Colonic mucosa (tissue), 4 donors: ENCODE data around the gene ADAMTS3. TPM values are rescaled to one million over a fixed set of nuclear protein-coding genes. Genes with fewer than 3 reads are reported as not detected.

Experiments used
- DNase-seq: peaks from one replicate; pipeline ENCODE4 v3.0.0-alpha.2; 2020
- H3K27ac ChIP-seq: fragments of 200-600 bp; one replicate; pipeline ENCODE4 v1.8.0; 2021
- H3K27me3 ChIP-seq: fragments of 200-600 bp; one replicate; pipeline ENCODE4 v1.8.0; 2021
- H3K36me3 ChIP-seq: fragments of 200-600 bp; one replicate; pipeline ENCODE4 v1.8.0; 2021
- H3K4me1 ChIP-seq: fragments of 200-600 bp; one replicate; pipeline ENCODE4 v1.8.0; 2021; ENCODE audit warnings: mild to moderate bottlenecking
- H3K4me3 ChIP-seq: fragments of 200-600 bp; one replicate; pipeline ENCODE4 v1.8.0; 2021
- H3K9ac ChIP-seq, 2 donors: one replicate each; pipeline ENCODE4 v1.7.0; 2013; ENCODE audit warnings: control low read depth in 2 of 2, low read depth in 2 of 2, low read length in 2 of 2
- H3K9me3 ChIP-seq: fragments of 200-600 bp; one replicate; pipeline ENCODE4 v1.8.0; 2021
- CTCF ChIP-seq: fragments of 200-600 bp; IDR thresholded peaks from one replicate; pipeline ENCODE4 v1.8.0; 2022; ENCODE audit warnings: antibody characterized with exemption, mild to moderate bottlenecking
- intact Hi-C: fragments of 100-400 bp; cut with DNase I; formaldehyde crosslinking; loops from one replicate; pipeline ENCODE4 v1.14.1; 2022
- total RNA-seq, 2 donors: library from RNA; stranded (reverse); fragmentation: NEBNext Ultra II Directional in 1 of 2; extraction: Animal tissue kit (Norgen Biotek cat#: 25700) in 1 of 2; gene quantifications; one replicate each; pipeline ENCODE4 v1.2.1, GENCODE V29; 2021
- donor health status: healthy.
- donor health status: DM: no; HTN: no; CAD: no.
- donor health status: DM: no; HTN: no; CAD: no.

The ADAMTS3 gene
- total RNA-seq, 2 donors from 2014 or later, result 0.15 to 0.29 TPM

DNA sequence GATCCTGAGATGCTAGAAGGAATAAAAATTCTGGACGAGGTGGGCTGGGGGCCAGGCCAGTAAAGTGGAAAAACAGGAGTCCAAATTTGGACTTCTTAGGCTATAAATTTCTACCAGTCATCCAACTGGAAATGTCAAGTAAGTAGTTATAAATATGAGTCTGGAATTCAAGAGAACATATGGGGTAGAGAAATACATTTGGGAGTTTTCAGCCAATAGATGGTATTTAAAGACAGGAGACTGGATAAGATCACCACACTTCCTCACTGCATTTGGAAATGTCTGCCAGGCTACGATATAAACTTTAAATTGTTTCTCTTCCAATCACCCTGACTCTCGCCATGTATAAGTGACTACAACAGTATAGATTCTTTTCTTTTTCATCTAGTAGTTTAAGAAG lies 294.8 kb downstream of the ADAMTS3 start:
- Histone ChIP-seq H3K9me3 (no peaks in the 10 kb centered on the region), H3K27ac (no peak overlapping the region), H3K27me3 (no peaks in the 10 kb centered on the region), H3K9ac (no peak overlapping the region), H3K4me1 (no peaks in the 10 kb centered on the region), H3K36me3 (no peaks in the 10 kb centered on the region), H3K4me3 (no peak overlapping the region)
- DNase-seq, result no peak
- TF ChIP-seq CTCF, result no peak
- intact Hi-C loops, result no loop called here

- H3K27me3 ChIP-seq, result no peaks in the 10 kb centered on the region
Measured at GRCh38 chr4:72255269-72255668, 313.8 kb downstream of the ADAMTS3 start.

GRCh38 chr4:72243641-72244040 lies 325.4 kb downstream of the ADAMTS3 start:
- DNase-seq, result no peak
- H3K27ac ChIP-seq, result no peak overlapping the region
- intact Hi-C loops, result no loop called here
- no peak overlapping the region for H3K4me3 ChIP-seq
- no peaks in the 10 kb centered on the region for H3K36me3 ChIP-seq
- H3K9me3 ChIP-seq, result no peaks in the 10 kb centered on the region
- no peak overlapping the region for H3K9ac ChIP-seq
- H3K4me1 ChIP-seq, result no peaks in the 10 kb centered on the region
- TF ChIP-seq CTCF, result no peak
- no peaks in the 10 kb centered on the region for H3K27me3 ChIP-seq

More at GRCh38 chr4:72255269-72255668, 313.8 kb downstream of the ADAMTS3 start:
- Histone ChIP-seq H3K27ac (no peak overlapping the region), H3K4me3 (no peak overlapping the region), H3K9me3 (no peaks in the 10 kb centered on the region), H3K36me3 (no peaks in the 10 kb centered on the region), H3K4me1 (no peaks in the 10 kb centered on the region), H3K9ac (no peak overlapping the region)
- no peak for DNase-seq
- no peak for TF ChIP-seq CTCF
- intact Hi-C loops, result no loop called here

DNA sequence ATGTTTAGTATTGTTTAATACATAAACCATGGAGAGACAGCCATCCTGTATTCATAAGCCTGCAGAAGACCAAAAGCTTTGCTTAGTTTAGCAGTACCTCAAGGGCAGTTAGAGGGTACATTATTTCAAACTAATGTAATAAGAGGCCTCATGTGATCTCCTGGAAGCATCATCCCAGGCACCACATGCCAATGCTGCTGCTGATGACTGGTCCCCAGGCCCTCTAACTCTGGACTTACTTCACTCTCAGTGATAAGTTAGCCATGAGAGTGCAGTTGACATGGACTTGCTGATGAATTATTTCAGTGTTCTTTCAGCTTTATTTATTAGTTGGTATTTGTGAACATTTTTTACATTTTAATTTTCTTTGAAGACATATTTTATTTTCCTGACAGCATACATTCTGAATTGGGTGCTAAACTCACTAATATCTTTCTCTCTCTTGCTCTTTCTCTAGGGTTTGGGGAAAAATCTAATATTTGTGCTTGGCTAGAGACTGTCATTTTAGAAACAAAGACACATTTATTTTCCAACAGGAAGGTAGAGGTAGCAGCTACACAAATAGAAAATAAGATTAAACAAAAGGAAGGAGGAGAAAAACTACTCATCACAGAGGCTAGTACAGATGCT lies 329.4 kb downstream of the ADAMTS3 start:
- no peak overlapping the region for H3K4me3 ChIP-seq
- H3K9ac ChIP-seq, result no peak overlapping the region
- no peaks in the 10 kb centered on the region for H3K4me1 ChIP-seq
- TF ChIP-seq CTCF, result no peak
- no peaks in the 10 kb centered on the region for H3K36me3 ChIP-seq
- no peak overlapping the region for H3K27ac ChIP-seq
- H3K9me3 ChIP-seq, result no peaks in the 10 kb centered on the region
- intact Hi-C loops, result no loop called here
- no peak for DNase-seq
- H3K27me3 ChIP-seq, result no peaks in the 10 kb centered on the region
